A172 (cell line): ENCODE data around the gene SLFN12. TPM values are rescaled to one million over a fixed set of nuclear protein-coding genes. Genes with fewer than 3 reads are reported as not detected.
A peak's percentile ranks its signal among the peaks of the same experiment; 100 is the strongest.
"Not testable (repeated sequence)": the region's sequence is repeated elsewhere in the genome, so short reads cannot be mapped to it uniquely, and the experiment has no call there.

ENCODE experiments used
- DNase-seq: peaks from one replicate; pipeline ENCODE4 v3.0.0-alpha.2; 2015; ENCODE audit warnings: low spot score
- total RNA-seq: library from RNA; depleted of rRNA; stranded (reverse); fragments of >200 nt; shearing (Covaris generic); gene quantifications from 2 replicates; pipeline ENCODE4 v1.2.3, GENCODE V29; 2014

SLFN12 gene
- total RNA-seq, 1 experiment from 2014 or later = 47.9 TPM

GRCh38 chr17:35414247-35414646, 18.1 kb downstream of the SLFN12 start:
- no peak for DNase-seq

DNA sequence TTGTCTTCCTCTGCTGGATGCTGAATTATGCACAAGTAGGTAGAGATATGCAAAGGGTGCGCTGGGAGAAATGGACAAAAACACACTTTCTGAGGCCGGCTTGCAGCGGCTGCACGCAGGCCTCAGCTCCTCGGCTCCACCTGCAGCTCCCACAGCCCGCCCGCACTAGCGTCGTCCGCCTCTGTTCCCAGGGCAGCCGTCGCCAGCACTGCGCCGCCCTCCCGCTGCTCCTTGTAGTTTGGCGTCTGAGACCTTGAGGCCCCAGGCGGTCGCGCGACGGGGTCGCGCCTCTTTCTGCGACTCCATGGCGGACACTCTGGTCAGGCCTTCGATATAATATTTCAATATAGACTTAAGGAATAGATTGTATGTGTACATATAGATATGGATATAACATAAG, 24.8 kb downstream of the SLFN12 start:
- DNase-seq = no peak

DNA sequence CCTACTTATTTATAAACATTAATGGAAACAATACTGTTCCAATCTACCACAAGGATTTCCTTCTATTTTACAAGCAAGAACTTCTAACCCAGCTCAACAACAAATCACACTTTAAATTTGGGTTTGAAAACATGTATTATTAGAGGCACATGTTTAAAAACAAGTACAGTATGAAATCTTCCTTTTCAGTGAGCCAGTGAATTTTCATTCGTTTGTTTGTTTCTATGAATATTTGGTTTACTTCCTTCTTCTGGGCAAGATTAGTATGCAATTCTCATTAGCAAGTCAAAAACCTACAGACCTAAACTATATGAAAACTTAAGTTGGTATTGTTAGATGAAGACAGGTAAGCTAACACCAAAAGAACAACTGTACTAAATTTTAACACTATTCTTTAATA, 25.7 kb downstream of the SLFN12 start:
- no peak for DNase-seq

GRCh38 chr17:35404360-35404759, 27.9 kb downstream of the SLFN12 start:
- no peak for DNase-seq

DNA sequence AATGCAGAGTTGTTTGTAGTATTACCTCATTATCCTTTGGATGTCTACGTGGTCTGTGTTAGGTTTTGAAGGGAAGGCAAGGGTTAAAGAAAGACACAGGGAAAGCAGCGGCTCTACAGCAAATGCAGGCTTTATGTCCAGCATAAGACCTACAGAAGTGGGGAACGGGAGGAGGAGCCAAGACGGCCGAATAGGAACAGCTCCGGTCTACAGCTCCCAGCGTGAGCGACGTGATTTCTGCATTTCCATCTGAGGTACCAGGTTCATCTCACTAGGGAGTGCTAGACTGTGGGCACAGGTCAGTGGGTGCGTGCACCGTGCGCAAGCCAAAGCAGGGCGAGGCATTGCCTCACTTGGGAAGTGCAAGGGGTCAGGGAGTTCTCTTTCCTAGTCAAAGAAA, 38.5 kb downstream of the SLFN12 start:
- not testable (repeated sequence) for DNase-seq

DNA sequence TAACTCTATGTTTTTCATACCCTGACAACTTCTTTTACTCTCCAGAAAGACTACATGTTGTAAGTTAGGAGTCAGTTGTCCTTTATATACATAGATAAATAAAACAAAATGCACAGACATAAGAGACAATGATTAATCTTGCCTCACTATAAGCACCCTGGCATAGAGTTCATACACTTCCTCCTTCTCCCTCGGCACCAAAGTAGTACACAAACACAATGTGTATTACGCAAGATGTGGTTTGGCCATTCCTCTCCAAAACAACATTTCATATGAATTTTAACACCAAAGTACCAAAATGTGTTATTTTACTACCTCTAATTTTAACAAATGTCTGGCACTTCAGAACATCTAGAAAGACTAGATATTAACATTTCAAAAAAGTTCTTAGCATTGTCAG, 41.6 kb downstream of the SLFN12 start:
- DNase-seq = no peak

DNA sequence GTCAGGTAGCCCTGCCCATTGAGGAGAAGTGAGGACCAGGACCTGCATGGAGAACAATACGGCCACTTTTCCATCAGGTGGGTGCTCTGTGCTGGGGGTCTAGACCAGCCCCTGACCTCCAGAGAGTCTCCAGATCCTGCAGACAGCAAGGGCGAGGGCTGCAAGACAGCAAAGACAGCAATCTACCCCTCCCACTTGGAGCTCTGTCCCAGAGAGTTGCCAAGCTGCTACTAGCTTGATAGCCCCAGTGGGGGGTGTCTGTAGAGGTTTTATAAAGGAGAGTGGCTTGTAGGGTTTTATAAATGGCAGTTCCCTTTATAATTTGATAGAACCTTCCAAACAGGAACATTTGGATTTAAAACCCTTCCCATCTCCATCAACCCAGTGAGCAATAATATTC, 42.1 kb downstream of the SLFN12 start:
- no peak for DNase-seq

GRCh38 chr17:35387496-35387895, 44.8 kb downstream of the SLFN12 start:
- DNase-seq = no peak

GRCh38 chr17:35377706-35378105, 54.6 kb downstream of the SLFN12 start:
- no peak for DNase-seq

GRCh38 chr17:35377068-35377467, 55.2 kb downstream of the SLFN12 start:
- DNase-seq = no peak

GRCh38 chr17:35376245-35376644, 56.1 kb downstream of the SLFN12 start:
- no peak for DNase-seq

- no peak for DNase-seq
Measured at GRCh38 chr17:35374766-35375344, 57.4 kb downstream of the SLFN12 start.

DNA sequence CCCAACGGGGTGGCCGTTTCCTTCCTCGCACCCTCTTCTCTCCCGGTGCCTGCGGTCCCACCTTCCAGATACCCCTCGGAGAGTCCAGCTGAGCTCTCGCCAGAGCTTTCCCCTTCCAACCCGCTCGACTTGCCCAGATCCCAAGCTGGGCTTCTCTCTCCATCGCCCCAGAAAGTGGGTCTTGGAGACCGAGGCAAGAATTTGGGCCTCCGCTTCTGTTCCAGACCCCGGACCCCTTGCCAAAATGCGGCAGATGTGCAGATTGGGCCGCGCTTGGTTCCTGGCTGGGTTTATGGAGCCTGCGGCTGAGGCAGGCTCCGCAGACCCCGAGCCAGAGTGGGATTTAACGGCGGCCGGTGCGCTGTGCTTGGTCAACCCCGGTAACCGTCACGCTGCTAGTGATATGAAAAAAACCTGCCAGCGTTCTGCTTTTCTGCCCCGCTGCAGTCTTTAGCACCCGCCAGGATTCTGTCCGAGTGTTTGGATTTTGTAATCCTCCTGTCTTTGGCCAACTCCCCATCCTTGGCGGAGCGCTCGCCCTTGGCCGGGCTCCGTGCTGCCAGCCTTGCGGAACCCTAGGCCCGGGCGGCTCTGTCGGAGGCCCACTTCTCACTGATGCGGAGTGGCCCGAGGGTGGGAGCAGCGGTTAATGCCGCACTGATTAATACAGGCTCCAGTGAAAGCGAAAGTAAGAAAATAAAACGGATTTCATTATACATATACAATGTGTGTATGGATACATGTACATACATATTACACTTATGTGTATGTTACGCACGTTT, 58.1 kb downstream of the SLFN12 start:
- DNase-seq = peak; percentile 41

DNA sequence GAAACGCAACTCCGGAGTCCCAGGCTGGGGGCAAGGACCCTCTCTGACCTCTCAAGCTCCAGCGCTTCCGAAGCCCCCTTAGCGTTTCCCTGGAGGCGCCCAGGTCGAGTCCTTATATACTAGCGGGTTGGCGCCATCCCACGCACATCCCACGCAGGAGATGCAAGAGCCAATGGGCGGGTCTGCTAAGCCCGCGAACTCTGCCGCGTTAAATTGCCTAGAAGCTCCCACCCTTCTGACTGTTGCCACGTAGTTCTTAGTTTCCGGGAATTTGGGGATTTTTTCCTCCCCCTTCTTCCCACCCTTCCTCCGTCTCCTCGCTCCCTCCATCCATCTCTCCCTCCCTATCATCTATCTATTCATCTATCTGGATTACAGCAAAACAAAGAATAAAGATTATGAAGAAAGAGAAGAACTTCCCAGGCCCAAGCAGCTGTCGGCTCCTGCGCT, 58.7 kb downstream of the SLFN12 start, which contains the start of gene SLFN11:
Gene SLFN11 (minus strand): TSS at position 88 of the 450 bp plus-strand sequence. CDS start 9,814 bp downstream, outside the sequence.
- peak; percentile 89 for DNase-seq

- DNase-seq = peak; percentile 16
Measured at GRCh38 chr17:35372846-35373533, 59.3 kb downstream of the SLFN12 start.

DNA sequence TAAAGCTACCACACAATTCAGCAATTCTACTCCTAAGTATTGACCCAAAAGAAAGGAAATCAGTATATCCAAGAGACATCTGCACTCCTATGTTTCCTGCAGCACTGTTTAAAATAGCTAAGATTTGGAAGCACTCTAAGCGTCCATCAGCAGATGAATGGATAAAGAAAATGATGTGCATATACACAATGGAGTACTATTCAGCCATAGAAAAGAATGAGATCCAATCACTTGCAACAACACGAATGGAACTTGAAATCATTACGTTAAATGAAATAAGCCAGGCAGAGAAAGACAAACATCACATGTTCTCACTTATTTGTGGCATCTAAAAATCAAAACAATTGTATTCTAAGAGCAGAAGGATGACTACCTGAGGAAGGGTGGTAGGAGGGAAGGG, 60.4 kb downstream of the SLFN12 start:
- no peak for DNase-seq

DNA sequence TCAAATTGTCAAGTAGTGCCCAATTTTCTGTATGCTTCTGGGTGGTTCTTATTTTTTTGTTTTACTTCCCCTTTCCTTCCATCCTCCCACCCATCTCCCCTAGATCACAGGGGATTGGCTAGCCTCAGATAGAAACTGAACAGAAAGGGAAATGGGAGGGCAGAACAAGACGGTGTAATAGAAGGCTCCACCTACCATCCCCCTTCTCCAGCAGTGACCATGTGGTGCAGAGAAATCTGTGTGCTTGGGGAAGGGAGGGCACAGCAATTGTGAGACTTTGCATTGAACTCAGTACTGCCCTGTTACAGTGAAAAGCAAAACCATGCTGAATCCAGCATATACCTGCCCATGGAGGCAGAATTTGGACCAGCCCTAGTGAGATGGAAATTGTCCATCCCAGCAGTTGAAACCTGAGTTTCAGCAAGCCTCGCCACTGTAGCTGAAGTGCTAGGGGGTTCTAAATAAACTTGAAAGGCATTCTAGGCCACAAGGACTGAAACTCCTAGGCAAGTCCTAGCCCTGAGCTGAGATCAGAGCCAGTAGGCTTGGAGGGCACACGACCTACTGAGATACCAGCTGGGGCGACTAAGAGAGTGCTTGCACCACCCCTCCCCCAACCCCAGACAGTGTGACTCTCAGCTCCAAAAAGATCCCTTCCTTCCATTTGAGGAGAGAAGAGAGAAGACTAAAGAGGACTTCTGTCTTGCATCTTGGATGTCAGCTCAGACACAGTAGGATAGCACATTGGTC, 64.0 kb downstream of the SLFN12 start:
- DNase-seq = no peak

DNA sequence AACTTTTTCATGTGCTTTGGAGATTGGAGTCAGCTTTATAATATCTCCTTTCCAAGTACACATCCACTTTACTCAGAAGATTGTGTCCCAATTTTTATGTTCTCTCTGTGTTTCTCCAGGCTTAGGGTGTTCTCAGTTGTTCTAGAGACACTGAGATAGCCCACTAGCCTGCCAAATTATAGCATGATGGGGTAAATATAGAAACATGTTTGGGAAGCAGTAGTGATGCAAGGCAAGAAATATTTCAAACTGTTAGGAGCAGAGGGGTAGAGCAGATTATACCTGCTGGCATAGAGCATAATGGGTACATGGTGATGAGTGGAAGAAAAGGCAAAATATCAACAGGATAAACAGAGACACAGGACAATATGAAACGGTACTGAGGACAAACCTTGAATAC, 71.3 kb downstream of the SLFN12 start:
- no peak for DNase-seq
